Esophagus muscularis mucosa (tissue), 4 donors: ENCODE results near the gene GPC6. TPM values are rescaled to one million over a fixed set of nuclear protein-coding genes. Genes with fewer than 3 reads are reported as not detected.

Experiments
- DNase-seq: peaks from one replicate; pipeline ENCODE4 v3.0.0-alpha.2; 2017; ENCODE audit errors: extremely low spot score
- H3K27ac ChIP-seq, 4 donors: fragments of 200-600 bp; sonication (generic); replicated peaks in 1 of 4; 1 replicate in 3 of 4; 2 replicates in 1 of 4; pipeline ENCODE4 v1.5.1; 2016 to 2019; ENCODE audit warnings: mild to moderate bottlenecking in 1 of 4
- H3K27me3 ChIP-seq, 4 donors: fragments of 200-600 bp; sonication (generic); one replicate each; pipeline versions ENCODE4 v1.5.1 to v1.6.0; 2016 to 2019
- H3K36me3 ChIP-seq, 4 donors: fragments of 200-600 bp; sonication (generic); one replicate each; pipeline ENCODE4 v1.5.1; 2016 to 2019
- H3K4me1 ChIP-seq, 4 donors: fragments of 200-600 bp; sonication (generic); one replicate each; pipeline ENCODE4 v1.5.1; 2016 to 2019
- H3K4me3 ChIP-seq, 4 donors: fragments of 200-600 bp; sonication (generic); 1 replicate in 2 of 4; 2 replicates in 2 of 4; pipeline ENCODE4 v1.5.1; 2016 to 2019; ENCODE audit warnings: mild to moderate bottlenecking in 4 of 4, moderate library complexity in 1 of 4
- H3K9me3 ChIP-seq, 4 donors: fragments of 200-600 bp; sonication (generic); 1 replicate in 3 of 4; 2 replicates in 1 of 4; pipeline ENCODE4 v1.5.1; 2016 to 2019
- EP300 ChIP-seq: sonication (generic); formaldehyde crosslinking; IDR thresholded peaks from one replicate; pipeline ENCODE4 v1.6.1; 2017; ENCODE audit warnings: antibody characterized with exemption
- POLR2A ChIP-seq: fragments of 450-650 bp; IDR thresholded peaks from one replicate; pipeline ENCODE4 v1.6.1; 2017; ENCODE audit warnings: antibody characterized with exemption, moderate library complexity, mild to moderate bottlenecking, low read depth
- POLR2AphosphoS5 ChIP-seq, 2 donors: sonication (generic); formaldehyde crosslinking; IDR thresholded peaks; one replicate each; pipeline ENCODE4 v1.6.1; 2017; ENCODE audit warnings: antibody characterized with exemption in 2 of 2
- WGBS: methylation state at CpG from one replicate; pipeline ENCODE4 v1.1.5; 2018; 5-methylcytosine and 5-hydroxymethylcytosine counted together
- intact Hi-C: fragments of 100-400 bp; cut with DNase I; formaldehyde crosslinking; loops from one replicate; pipeline ENCODE4 v1.15.1; 2023
- total RNA-seq, 4 donors: library from RNA; depleted of rRNA; stranded (reverse); fragments of >200 nt; gene quantifications; one replicate each; pipeline versions ENCODE4 v1.1.0 to v1.2.1, GENCODE V29; 2016
- TF ChIP-seq, protein P1 (sequence below), 3 experiments: fragments of 200-600 bp in 2 of 3; fragments of 450-650 bp in 1 of 3; sonication (generic) in 2 of 3; IDR thresholded peaks; one replicate each; pipeline ENCODE4 v1.5.1; 2017 to 2019; ENCODE audit warnings: antibody characterized with exemption in 3 of 3, mild to moderate bottlenecking in 2 of 3, moderate library complexity in 1 of 3

GPC6 gene
- total RNA-seq, 4 donors from 2014 or later: 6.5 to 17.2 (median 13.5) TPM

DNA sequence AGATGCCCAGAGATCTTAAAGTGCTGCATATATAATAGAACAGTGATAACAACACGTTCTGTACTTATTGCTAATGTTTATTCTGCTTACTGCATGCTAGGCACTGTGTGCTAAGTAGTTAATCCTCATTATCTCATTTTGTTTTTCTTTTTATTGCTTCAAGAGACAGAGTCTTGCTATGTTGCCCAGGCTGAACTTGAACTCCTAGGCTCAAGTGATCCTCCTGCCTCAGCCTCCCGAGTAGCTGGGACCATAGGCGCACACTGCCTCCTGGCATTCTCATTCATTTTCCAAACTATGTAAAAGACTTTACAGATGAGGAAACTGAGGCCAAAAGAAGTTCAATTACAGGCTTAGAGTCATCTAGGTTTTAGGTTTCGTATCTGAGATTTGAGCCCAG, 548.4 kb downstream of the GPC6 start:
- Histone ChIP-seq H3K36me3 (no peaks in the 10 kb centered on the region), H3K27ac (no peak overlapping the region), H3K27me3 (no peaks in the 10 kb centered on the region), H3K9me3 (no peaks in the 10 kb centered on the region), H3K4me3 (no peak overlapping the region), H3K4me1 (peaks cover 0 to 9% (median 0%) of the 10 kb centered on the region in 4 donors)
- DNase-seq: no peak
- 90% methylated on average over 4 of the region's 4 CpGs for WGBS
- no peak for TF ChIP-seq EP300
- TF ChIP-seq POLR2AphosphoS5 (IDR thresholded peaks at IDR 0.05): no peak
- TF ChIP-seq POLR2A: no peak
- TF ChIP-seq, protein P1, sequence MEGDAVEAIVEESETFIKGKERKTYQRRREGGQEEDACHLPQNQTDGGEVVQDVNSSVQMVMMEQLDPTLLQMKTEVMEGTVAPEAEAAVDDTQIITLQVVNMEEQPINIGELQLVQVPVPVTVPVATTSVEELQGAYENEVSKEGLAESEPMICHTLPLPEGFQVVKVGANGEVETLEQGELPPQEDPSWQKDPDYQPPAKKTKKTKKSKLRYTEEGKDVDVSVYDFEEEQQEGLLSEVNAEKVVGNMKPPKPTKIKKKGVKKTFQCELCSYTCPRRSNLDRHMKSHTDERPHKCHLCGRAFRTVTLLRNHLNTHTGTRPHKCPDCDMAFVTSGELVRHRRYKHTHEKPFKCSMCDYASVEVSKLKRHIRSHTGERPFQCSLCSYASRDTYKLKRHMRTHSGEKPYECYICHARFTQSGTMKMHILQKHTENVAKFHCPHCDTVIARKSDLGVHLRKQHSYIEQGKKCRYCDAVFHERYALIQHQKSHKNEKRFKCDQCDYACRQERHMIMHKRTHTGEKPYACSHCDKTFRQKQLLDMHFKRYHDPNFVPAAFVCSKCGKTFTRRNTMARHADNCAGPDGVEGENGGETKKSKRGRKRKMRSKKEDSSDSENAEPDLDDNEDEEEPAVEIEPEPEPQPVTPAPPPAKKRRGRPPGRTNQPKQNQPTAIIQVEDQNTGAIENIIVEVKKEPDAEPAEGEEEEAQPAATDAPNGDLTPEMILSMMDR (IDR thresholded peaks at IDR 0.05): no peak
- intact Hi-C loops: no loop called here

DNA sequence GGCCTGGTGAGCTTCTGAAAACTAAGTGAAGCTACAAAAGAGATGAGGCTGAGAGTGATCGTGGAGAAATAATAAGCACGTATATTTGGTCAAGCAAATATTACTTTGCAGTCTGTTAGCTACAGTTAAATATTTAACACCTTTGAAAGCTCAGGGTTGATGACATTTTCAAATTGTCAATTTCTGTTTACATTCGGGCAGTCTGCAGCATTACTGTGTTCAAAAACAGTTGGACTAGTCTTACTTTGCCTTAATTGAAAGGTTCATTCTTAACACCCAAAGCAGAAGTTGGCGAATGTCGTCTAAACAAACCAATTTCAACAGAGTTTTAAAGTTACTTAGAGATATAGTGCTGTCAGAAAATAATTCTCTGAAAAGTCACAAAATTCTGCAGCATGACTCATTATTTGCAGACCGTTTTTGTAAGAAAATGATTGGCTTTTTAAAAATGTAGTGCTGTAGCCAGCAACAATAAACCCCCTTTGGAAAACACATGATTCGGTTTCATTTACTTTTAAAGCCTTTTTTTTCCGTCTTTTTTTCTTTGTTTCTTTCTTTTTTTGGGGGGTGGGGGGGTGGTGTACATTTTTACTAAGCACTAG, 549.0 kb downstream of the GPC6 start:
- Histone ChIP-seq H3K9me3 (no peaks in the 10 kb centered on the region), H3K36me3 (no peaks in the 10 kb centered on the region), H3K4me1 (peaks cover 0 to 9% (median 0%) of the 10 kb centered on the region in 4 donors), H3K4me3 (no peak overlapping the region), H3K27me3 (no peaks in the 10 kb centered on the region), H3K27ac (no peak overlapping the region)
- TF ChIP-seq POLR2AphosphoS5 (IDR thresholded peaks at IDR 0.05): no peak
- TF ChIP-seq POLR2A: no peak
- TF ChIP-seq, protein P1 (IDR thresholded peaks at IDR 0.05): no peak
- no peak for TF ChIP-seq EP300
- 36% methylated on average over 8 of the region's 8 CpGs for WGBS
- DNase-seq: no peak
- intact Hi-C loops: no loop called here

DNA sequence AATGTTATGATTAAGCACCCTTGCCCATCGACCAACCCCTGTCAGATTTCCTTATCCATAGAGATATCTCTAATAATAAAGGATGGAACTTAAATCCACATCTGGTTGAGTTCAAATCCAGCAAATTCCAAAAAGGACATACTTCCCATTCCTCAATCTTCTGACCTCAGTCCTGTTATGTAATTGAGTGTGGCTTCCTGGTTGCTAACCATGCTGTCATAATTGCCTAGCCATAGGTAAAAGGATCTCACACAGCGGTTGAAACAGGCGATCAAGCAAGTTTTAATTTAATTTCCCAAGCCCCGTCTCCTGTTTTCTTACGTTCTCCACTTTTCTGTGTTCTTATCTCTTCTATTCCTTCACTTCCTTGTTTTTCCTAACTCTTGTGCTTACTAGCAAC, 550.3 kb downstream of the GPC6 start:
- Histone ChIP-seq H3K4me1 (peaks cover 0 to 9% (median 0%) of the 10 kb centered on the region in 4 donors), H3K27ac (no peak overlapping the region), H3K4me3 (no peak overlapping the region), H3K9me3 (no peaks in the 10 kb centered on the region), H3K27me3 (no peaks in the 10 kb centered on the region), H3K36me3 (no peaks in the 10 kb centered on the region)
- 85% methylated on average over 5 of the region's 5 CpGs for WGBS
- TF ChIP-seq POLR2AphosphoS5 (IDR thresholded peaks at IDR 0.05): no peak
- TF ChIP-seq POLR2A: no peak
- no peak for TF ChIP-seq EP300
- TF ChIP-seq, protein P1 (IDR thresholded peaks at IDR 0.05): no peak
- DNase-seq: no peak
- intact Hi-C loops: no loop called here

DNA sequence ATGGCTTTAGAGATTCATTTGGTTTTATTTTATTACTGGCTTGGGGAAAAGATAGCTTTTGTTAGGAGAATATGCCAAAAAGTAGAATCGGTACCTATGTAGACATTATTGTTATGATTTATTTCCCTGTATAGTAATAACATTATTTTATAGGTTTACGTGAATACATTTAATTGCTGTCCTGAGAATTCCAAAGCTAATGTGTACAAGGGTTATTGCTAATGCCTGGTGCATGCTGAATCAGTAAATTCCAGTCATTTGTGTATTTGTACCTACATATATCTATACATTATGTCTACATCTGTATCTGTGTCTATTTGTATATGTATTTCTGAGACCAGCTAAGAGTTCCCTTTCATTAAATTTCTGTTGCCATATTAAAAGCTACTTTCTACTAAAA, 550.9 kb downstream of the GPC6 start:
- intact Hi-C loops: no loop called here
- H3K36me3 ChIP-seq: no peaks in the 10 kb centered on the region
- no peaks in the 10 kb centered on the region for H3K27me3 ChIP-seq
- H3K27ac ChIP-seq: no peak overlapping the region
- peaks cover 0 to 9% (median 0%) of the 10 kb centered on the region in 4 donors for H3K4me1 ChIP-seq
- WGBS: 86% methylated on average over 2 of the region's 2 CpGs
- no peaks in the 10 kb centered on the region for H3K9me3 ChIP-seq
- TF ChIP-seq, protein P1 (IDR thresholded peaks at IDR 0.05): no peak
- TF ChIP-seq POLR2A: no peak
- TF ChIP-seq EP300: no peak
- no peak for TF ChIP-seq POLR2AphosphoS5 (IDR thresholded peaks at IDR 0.05)
- no peak overlapping the region for H3K4me3 ChIP-seq
- no peak for DNase-seq

DNA sequence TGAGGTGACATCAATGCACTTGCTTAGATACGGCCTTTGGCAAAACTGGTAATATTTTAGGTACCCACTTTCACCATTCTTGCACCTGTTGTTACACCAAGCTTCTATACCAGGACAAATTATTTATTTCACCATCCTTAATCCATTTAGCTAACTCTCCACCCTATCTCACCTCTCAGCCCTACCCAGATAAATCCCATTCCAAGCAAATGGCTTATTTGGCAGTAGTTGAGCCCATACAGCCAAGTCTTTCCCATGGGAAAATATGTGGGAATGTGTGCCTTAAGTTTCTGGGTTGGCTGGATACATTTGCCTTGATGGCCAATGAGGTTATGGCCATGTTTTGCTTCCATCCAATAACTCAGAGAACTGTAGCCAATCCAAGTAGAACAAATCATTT, 551.9 kb downstream of the GPC6 start:
- no peak overlapping the region for H3K27ac ChIP-seq

More for the DNA sequence above, 551.9 kb downstream of the GPC6 start:
- Histone ChIP-seq H3K9me3 (no peaks in the 10 kb centered on the region), H3K4me1 (peaks cover 0 to 9% (median 0%) of the 10 kb centered on the region in 4 donors), H3K27me3 (no peaks in the 10 kb centered on the region), H3K4me3 (no peak overlapping the region), H3K36me3 (no peaks in the 10 kb centered on the region)
- no peak for DNase-seq
- WGBS: 85% methylated on average over 1 of the region's 1 CpG
- TF ChIP-seq POLR2A: no peak
- TF ChIP-seq, protein P1 (IDR thresholded peaks at IDR 0.05): no peak
- no peak for TF ChIP-seq EP300
- no peak for TF ChIP-seq POLR2AphosphoS5 (IDR thresholded peaks at IDR 0.05)
- intact Hi-C loops: no loop called here
